MM.1S (cell line): ENCODE measurements around the gene CACNG3.

Experiments
- DNase-seq: peaks from one replicate; pipeline ENCODE4 v3.0.0-alpha.2; 2015
- H2AFZ ChIP-seq: fragments of 300-600 bp; sonication (generic); 2 replicates; pipeline ENCODE4 v1.6.0; 2016; ENCODE audit warnings: antibody characterized with exemption, low read length
- H3F3A ChIP-seq: fragments of 300-600 bp; sonication (generic); 2 replicates; pipeline ENCODE4 v1.6.1; 2016; ENCODE audit warnings: mild to moderate bottlenecking, antibody characterized with exemption, low read length, moderate library complexity, mixed read lengths; ENCODE audit not compliant: insufficient read depth
- H3K27ac ChIP-seq: fragments of 300-600 bp; sonication (generic); 2 replicates; pipeline ENCODE4 v1.5.1; 2016; ENCODE audit warnings: mild to moderate bottlenecking, low read length
- H3K27me3 ChIP-seq: fragments of 300-600 bp; sonication (generic); replicated peaks from 2 replicates; pipeline ENCODE4 v1.6.0; 2016; ENCODE audit warnings: low read length; ENCODE audit not compliant: insufficient read depth
- H3K36me3 ChIP-seq: fragments of 300-600 bp; sonication (generic); replicated peaks from 2 replicates; pipeline ENCODE4 v1.6.1; 2016; ENCODE audit warnings: mild to moderate bottlenecking, low read length, mixed read lengths; ENCODE audit not compliant: insufficient read depth
- H3K4me1 ChIP-seq: fragments of 300-600 bp; sonication (generic); 2 replicates; pipeline ENCODE4 v1.6.1; 2016; ENCODE audit warnings: low read length, mixed read lengths
- H3K4me2 ChIP-seq: fragments of 300-600 bp; sonication (generic); 2 replicates; pipeline ENCODE4 v1.6.0; 2016; ENCODE audit warnings: low read depth, low read length
- H3K4me3 ChIP-seq: fragments of 300-600 bp; sonication (generic); 2 replicates; pipeline ENCODE4 v1.5.1; 2016; ENCODE audit warnings: low read length, mixed read lengths
- H3K79me2 ChIP-seq: fragments of 300-600 bp; sonication (generic); 2 replicates; pipeline ENCODE4 v1.6.1; 2016; ENCODE audit warnings: mixed run types, low read length, mixed read lengths
- H3K9ac ChIP-seq: fragments of 300-600 bp; sonication (generic); 2 replicates; pipeline ENCODE4 v1.6.1; 2016; ENCODE audit warnings: low read length, mixed read lengths
- H3K9me2 ChIP-seq: fragments of 300-600 bp; sonication (generic); replicated peaks from 2 replicates; pipeline ENCODE4 v1.6.1; 2016; ENCODE audit warnings: mild to moderate bottlenecking, low read length, mixed read lengths; ENCODE audit not compliant: insufficient read depth
- H3K9me3 ChIP-seq: fragments of 300-600 bp; sonication (generic); replicated peaks from 2 replicates; pipeline ENCODE4 v1.6.1; 2016; ENCODE audit warnings: mild to moderate bottlenecking, low read length, mixed read lengths; ENCODE audit not compliant: insufficient read depth
- H4K20me1 ChIP-seq: fragments of 300-600 bp; sonication (generic); 2 replicates; pipeline ENCODE4 v1.6.1; 2016; ENCODE audit warnings: mild to moderate bottlenecking, low read length, moderate library complexity, mixed read lengths; ENCODE audit not compliant: insufficient read depth
- CTCF ChIP-seq: fragments of 300-600 bp; sonication (generic); IDR thresholded peaks from 2 replicates; pipeline ENCODE4 v1.5.1; 2016; ENCODE audit warnings: antibody characterized with exemption, low read length, mixed read lengths
- EZH2 ChIP-seq: fragments of 300-600 bp; sonication (generic); optimal IDR thresholded peaks from 2 replicates; pipeline ENCODE3; 2017; ENCODE audit warnings: low read depth, mild to moderate bottlenecking, antibody characterized with exemption, low read length, mixed read lengths
- EZH2phosphoT487 ChIP-seq: fragments of 300-600 bp; sonication (generic); IDR thresholded peaks from 2 replicates; pipeline ENCODE4 v1.6.1; 2018; ENCODE audit warnings: antibody characterized with exemption, low read length

CACNG3 gene

GRCh38 chr16:24257958-24258357, 1.8 kb downstream of the CACNG3 start:
- H3K4me2 ChIP-seq: no peak overlapping the region
- no peak overlapping the region for H3K4me3 ChIP-seq
- H4K20me1 ChIP-seq: no peaks in the 10 kb centered on the region
- TF ChIP-seq EZH2 (no peak), CTCF (no peak), EZH2phosphoT487 (no peak)
- H3K27ac ChIP-seq: no peak overlapping the region
- H3F3A ChIP-seq: no peaks in the 10 kb centered on the region
- no peaks in the 10 kb centered on the region for H3K79me2 ChIP-seq
- DNase-seq: no peak
- H3K9me3 ChIP-seq: no peaks in the 10 kb centered on the region
- no peak overlapping the region for H3K9ac ChIP-seq
- no peak overlapping the region for H2AFZ ChIP-seq
- no peaks in the 10 kb centered on the region for H3K4me1 ChIP-seq
- no peaks in the 10 kb centered on the region for H3K27me3 ChIP-seq
- H3K9me2 ChIP-seq: no peaks in the 10 kb centered on the region
- no peaks in the 10 kb centered on the region for H3K36me3 ChIP-seq

- Histone ChIP-seq H3K27me3 (no peaks in the 10 kb centered on the region), H3K9me2 (no peaks in the 10 kb centered on the region), H3K36me3 (no peaks in the 10 kb centered on the region), H3K4me1 (no peaks in the 10 kb centered on the region), H2AFZ (no peak overlapping the region), H3K9ac (no peak overlapping the region), H3K4me3 (no peak overlapping the region), H3K79me2 (no peaks in the 10 kb centered on the region), H3K9me3 (no peaks in the 10 kb centered on the region), H3F3A (no peaks in the 10 kb centered on the region), H3K27ac (no peak overlapping the region), H3K4me2 (no peak overlapping the region), H4K20me1 (no peaks in the 10 kb centered on the region)
- no peak for DNase-seq
- no peak for TF ChIP-seq EZH2phosphoT487
- no peak for TF ChIP-seq CTCF
- TF ChIP-seq EZH2: no peak
These were observed 2.7 kb downstream of the CACNG3 start for GRCh38 chr16:24258791-24259190.

GRCh38 chr16:24262816-24263215, 6.7 kb downstream of the CACNG3 start:
- H3K4me1 ChIP-seq: no peaks in the 10 kb centered on the region
- TF ChIP-seq EZH2phosphoT487: no peak
- no peak for TF ChIP-seq EZH2
- no peak for TF ChIP-seq CTCF
- H3K9ac ChIP-seq: no peak overlapping the region
- no peaks in the 10 kb centered on the region for H3K79me2 ChIP-seq
- no peaks in the 10 kb centered on the region for H4K20me1 ChIP-seq
- no peaks in the 10 kb centered on the region for H3K36me3 ChIP-seq
- H3K9me2 ChIP-seq: no peaks in the 10 kb centered on the region
- H3K4me3 ChIP-seq: no peak overlapping the region
- H3K4me2 ChIP-seq: no peak overlapping the region
- DNase-seq: no peak
- H3K27ac ChIP-seq: no peak overlapping the region
- no peaks in the 10 kb centered on the region for H3K27me3 ChIP-seq
- H3F3A ChIP-seq: no peaks in the 10 kb centered on the region
- no peaks in the 10 kb centered on the region for H3K9me3 ChIP-seq
- H2AFZ ChIP-seq: no peak overlapping the region
